Renal pelvis (tissue), 12 donors: ENCODE results near the gene MRGPRX2. TPM values are rescaled to one million over a fixed set of nuclear protein-coding genes. Genes with fewer than 3 reads are reported as not detected.
A peak's percentile ranks its signal among the peaks of the same experiment; 100 is the strongest.

Experiments
- DNase-seq: peaks from one replicate; pipeline ENCODE4 v3.0.0-alpha.2; 2013
- long read RNA-seq, 16 experiments: transcript quantifications; one replicate each; lab custom pipeline, GENCODE V29; 2026
- polyA plus RNA-seq, 3 donors: library from polyadenylated mRNA; unstranded; fragments of 120-200 nt; gene quantifications; one replicate each; pipeline ENCODE4 v1.2.1, GENCODE V29; 2013; ENCODE audit not compliant: insufficient read length in 3 of 3

The MRGPRX2 gene
- polyA plus RNA-seq: not detected
- long read RNA-seq, donor 1: 0 reads
- long read RNA-seq, donor 2: 0 reads
- long read RNA-seq, donor 3: 0 reads
- long read RNA-seq, donor 4: 0 reads
- long read RNA-seq, donor 5: 0 reads
- long read RNA-seq, donor 6: 0 reads
- long read RNA-seq, donor 7: 0 reads
- long read RNA-seq, donor 8: 0 reads
- long read RNA-seq, donor 9: 0 reads
- long read RNA-seq, donor 10: 0 reads
- long read RNA-seq, donor 11: 0 reads
- long read RNA-seq, donor 12: 0 reads
- long read RNA-seq, donor 13: 0 reads
- long read RNA-seq, donor 14: 0 reads
- long read RNA-seq, donor 15: 0 reads
- long read RNA-seq, donor 16: 0 reads

GRCh38 chr11:19060629-19061028, at the start of gene MRGPRX2:
Gene MRGPRX2 (minus strand): TSS chr11:19060717. CDS start chr11:19056402, 4,315 bp downstream.
- DNase-seq: no peak

GRCh38 chr11:19110295-19110694, 49.8 kb upstream of the MRGPRX2 start:
- DNase-seq: no peak

DNA sequence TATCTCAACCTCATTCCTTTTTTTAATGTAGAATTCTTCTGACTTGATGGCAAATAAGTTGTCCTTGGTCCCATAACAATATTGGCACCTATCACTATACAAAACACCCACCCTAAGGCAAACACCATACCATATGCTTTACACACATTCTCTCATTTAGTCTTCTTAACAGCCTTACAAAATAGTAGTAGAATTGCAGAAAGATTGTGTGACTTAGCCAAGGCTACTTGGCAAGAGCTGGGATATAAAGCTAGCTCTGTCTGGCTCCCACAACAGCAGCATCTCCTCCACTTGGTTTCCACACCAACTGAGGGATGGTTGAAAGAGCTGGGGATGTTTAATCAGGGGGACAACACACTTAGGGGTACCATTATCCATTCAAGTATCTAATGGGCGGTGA, 46.6 kb upstream of the MRGPRX2 start:
- no peak for DNase-seq

DNA sequence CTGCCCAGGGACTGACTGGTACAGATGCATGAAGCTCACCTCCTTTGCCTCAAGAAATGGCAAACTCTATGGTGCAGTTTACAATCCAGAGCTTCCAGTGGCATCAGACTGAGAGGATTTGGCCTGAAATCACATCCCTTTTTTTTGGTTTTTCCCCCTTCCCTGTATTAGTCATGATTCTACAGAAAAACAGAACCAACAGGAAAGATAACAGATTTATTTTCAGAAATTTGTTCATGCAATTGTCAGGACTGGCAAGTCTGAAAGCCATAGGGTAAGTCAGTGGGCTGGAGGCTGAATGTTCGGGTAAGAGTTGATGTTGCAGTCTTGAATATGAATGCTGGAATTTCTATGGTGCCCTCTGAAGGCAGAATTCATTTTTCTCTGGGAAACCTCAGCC, 44.5 kb upstream of the MRGPRX2 start:
- no peak for DNase-seq

DNA sequence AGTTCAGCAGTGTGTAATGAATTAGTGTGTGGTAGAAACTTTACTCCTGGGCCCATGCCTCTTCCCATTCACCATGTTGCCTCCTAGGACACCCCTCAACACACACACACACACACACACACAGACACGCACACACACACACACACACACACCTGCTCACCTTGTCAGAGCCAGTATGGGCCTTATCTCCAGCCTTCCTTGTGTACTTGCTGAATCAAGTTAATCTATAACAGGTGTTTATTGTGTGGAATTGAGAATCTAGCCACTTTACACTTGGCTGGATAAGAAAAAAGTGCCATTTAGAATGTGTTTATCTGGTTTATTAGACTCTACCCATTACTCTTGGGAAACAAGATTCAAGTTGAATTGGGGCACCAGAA, 42.0 kb upstream of the MRGPRX2 start:
- no peak for DNase-seq

DNA sequence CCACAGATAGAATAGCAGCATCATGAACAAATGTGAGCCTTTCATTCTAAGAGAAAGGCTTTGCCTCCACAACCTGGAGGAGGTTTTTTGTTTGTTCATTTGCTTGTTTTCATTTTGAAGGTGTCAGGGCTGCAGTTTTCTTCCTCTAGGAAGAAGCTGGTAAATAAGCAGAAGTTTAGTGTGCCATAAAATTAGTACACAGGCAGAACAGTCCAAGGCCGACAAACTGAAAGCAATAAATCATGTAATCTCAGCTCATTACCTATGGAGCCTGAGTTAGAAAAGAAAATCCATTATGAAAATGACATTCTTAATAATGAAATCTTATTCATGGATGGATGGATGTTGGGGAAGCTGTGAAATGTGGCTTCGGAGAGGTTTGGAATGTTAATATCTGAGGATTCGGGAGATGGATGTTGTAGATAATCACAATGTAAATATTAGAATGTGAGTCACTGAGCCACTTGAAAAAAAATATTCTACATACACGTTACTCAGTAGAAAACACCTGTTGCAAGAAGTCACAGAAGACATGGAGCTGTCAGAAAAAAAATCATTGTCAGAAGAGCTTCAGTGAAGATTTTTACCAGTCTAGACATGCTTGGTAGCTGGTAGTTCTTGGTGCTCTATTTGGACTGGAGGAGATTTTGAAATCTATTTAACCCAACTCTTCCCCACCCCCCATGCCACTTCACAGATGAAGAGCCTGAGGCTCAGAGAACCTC, 41.4 kb upstream of the MRGPRX2 start:
- no peak for DNase-seq

DNA sequence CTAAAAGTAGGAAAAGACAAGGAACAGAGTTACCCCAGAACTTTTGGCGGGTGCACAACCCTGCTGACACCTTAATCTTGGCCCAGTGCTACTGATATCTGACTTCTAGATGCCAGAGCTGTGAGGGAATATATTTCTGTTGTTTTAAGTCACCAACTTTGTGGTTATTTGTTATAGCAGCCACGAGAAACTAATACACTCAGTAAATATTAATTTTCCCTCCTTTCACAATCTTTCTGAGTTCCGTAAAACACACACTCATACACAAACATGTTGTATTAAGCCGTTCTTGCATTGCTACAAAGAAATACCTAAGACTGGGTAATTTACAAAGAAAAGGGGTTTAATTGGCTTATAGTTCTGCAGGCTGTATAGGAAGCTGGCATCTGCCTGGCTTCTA, 40.4 kb upstream of the MRGPRX2 start:
- DNase-seq: no peak

- DNase-seq: no peak
These were observed 38.6 kb upstream of the MRGPRX2 start for GRCh38 chr11:19099093-19099492.

- DNase-seq: no peak
These were observed 34.3 kb upstream of the MRGPRX2 start for GRCh38 chr11:19094859-19095258.

- no peak for DNase-seq
These were observed 33.5 kb upstream of the MRGPRX2 start for GRCh38 chr11:19093976-19094375.

GRCh38 chr11:19092850-19093249, 32.3 kb upstream of the MRGPRX2 start:
- no peak for DNase-seq

- DNase-seq: no peak
These were observed 31.8 kb upstream of the MRGPRX2 start for GRCh38 chr11:19092342-19092741.

DNA sequence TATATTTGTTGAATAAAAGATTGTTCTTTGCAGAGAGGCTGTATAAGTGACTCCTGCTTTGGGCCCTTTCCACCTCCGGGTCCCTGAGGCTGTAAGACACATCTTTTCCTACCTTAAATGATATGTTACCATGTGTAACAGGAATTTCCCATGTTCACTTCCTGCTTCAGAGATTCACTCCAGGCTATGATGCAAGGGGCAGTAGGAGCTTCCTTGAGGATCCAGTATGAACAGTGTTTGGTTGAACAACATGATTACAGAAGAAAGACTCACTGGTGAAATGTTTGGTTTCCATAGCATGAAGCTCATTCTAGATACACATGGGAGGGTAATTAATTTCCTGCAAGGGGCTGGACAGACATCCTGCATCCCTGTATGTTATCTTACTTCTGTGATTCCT, 30.8 kb upstream of the MRGPRX2 start:
- DNase-seq: no peak

GRCh38 chr11:19089421-19089820, 28.9 kb upstream of the MRGPRX2 start:
- no peak for DNase-seq

DNA sequence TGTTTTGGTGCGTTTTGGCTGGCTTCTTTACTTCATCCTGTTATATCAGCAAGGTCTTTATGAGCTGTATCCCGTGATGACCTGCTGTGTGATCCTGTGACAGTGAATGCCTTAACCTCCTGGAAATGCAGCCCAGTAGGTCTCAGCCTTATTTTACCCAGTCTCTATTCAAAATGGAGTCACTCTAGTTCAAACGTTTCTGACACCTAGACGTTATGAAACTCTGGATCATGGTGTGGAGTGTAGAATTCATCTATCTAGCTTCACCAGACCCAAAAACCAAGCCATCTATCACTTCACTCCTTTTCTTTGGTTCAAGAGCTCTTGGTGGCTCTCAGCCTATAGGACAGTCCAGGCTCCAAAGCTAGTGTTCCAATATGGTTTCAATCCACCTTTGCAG, 28.3 kb upstream of the MRGPRX2 start:
- DNase-seq: no peak

DNA sequence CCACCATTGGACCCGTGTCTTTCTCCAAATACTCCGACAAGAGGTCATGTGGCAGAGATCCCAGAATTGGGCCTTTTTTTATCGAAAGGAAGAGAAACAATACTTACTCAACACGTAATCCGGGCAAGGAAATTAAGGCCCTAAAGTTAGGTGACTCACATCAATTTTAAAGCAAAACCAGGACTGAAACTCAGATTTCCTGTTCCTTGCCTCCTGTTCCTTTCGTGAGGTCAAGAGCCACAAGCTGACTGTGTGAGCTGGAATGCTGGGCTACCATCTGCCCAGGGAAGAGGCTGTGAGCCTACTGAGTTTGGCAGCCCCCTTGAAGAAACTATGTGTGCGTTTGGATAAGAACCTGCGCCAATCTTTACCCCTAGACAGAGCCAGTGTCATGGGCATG, 27.1 kb upstream of the MRGPRX2 start:
- no peak for DNase-seq

- DNase-seq: no peak
These were observed 24.3 kb upstream of the MRGPRX2 start for GRCh38 chr11:19084661-19085315.

DNA sequence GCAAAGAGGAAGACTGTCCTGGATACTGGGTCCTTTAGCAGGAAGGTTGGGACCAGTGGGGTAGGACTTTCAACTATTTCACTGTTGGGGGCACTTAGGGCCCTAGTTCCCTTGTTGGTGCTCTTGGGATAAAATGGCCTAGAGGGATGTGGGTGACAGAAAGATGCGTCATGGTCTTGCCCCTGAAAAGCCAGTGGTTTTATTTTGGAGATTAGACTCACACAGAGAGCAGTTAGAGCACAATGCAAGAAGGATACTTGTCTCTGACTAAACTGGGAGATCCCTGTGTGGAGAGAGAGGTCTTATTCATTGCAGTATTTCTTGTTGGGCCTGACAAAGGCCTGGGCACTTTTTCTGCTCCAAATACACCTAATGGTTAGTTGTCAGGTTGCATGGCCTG, 22.6 kb upstream of the MRGPRX2 start:
- DNase-seq: no peak

GRCh38 chr11:19080579-19080993, 20.1 kb upstream of the MRGPRX2 start:
- DNase-seq: no peak

DNA sequence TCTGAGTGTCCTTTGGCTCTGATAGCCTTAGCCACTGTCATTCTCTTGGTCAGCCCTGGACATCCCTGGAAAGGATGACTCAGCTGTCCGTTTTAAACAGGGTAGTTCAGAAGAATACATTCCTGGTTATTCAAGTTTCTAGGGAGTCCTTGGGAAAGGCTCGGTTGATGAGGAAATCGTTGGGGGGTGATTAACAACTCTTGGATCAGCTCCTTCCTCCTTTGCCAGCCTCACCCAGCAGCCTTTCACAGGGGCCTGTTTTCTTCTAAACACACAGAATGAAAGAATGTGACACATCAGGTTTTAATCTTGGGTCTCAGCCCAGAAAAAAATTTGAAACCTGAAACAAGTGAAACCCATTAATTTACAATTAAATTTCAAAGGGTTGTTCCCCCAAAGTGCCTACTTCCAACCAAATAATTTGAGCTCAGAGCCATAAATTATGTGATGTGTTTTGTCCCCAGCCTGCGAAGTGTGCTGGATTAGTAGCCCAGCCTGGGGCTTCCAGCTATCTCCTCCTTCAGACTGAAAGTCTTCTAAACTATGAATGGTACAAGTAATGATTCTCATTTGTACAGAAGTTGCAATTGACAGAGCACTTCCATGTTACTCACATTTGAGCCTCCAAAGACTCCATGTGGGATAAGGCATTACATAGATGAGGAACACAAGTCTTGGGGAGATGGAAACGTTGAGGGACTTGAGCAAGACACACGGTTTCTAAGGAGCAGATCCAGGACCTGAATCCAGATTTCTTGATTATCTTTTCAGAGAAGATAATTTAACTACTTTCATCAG, 19.3 kb upstream of the MRGPRX2 start:
- DNase-seq: peak; percentile 22

DNA sequence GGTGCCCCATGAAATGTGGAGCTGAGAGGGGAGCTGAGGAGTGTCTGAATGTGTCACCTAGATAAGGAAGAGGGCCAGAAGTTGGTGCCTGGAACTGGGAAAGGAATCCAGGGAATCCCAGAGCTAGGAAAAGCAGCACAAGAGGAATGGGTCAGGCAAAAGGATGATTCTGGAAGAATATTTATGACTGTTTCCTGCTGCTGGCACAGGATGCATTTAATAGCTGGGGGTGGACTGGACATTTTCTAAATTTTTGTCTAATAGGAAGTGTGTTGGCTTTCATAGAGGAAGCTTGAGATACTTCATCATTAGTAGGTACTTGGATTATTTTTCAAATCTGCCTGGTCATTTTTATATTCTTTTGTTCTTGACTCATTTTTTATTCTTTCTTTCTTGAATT, 17.4 kb upstream of the MRGPRX2 start:
- DNase-seq: no peak
